ENCODE results near the gene ACTL7B.

DNA sequence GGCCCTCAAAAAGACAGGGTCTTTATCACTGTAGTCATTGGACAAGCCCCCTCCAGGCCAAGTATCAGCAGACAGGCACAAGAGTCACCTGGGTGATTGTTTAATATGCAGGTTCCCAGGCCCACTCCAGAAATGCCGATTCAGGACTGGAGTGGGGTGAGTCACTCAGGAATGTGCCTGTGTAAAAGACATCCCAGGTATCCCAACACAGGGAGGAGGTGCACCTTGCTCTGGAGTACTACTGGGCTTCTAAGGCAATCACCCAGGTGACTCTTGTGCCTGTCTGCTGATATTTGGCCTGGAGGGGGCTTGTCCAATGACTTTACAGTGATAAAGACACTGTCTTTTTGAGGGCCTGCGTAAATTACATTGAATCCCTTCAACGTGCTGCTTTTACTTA lies 40.6 kb downstream of the ACTL7B start:
- TF ChIP-seq EP300 (IDR thresholded peaks at IDR 0.05) = no peak
- no peak for TF ChIP-seq POLR2AphosphoS5 (IDR thresholded peaks at IDR 0.05)
- TF ChIP-seq, protein P1, sequence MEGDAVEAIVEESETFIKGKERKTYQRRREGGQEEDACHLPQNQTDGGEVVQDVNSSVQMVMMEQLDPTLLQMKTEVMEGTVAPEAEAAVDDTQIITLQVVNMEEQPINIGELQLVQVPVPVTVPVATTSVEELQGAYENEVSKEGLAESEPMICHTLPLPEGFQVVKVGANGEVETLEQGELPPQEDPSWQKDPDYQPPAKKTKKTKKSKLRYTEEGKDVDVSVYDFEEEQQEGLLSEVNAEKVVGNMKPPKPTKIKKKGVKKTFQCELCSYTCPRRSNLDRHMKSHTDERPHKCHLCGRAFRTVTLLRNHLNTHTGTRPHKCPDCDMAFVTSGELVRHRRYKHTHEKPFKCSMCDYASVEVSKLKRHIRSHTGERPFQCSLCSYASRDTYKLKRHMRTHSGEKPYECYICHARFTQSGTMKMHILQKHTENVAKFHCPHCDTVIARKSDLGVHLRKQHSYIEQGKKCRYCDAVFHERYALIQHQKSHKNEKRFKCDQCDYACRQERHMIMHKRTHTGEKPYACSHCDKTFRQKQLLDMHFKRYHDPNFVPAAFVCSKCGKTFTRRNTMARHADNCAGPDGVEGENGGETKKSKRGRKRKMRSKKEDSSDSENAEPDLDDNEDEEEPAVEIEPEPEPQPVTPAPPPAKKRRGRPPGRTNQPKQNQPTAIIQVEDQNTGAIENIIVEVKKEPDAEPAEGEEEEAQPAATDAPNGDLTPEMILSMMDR (IDR thresholded peaks at IDR 0.05) = no peak
- no peak for TF ChIP-seq POLR2A (IDR thresholded peaks at IDR 0.05)

Measured in suprapubic skin (tissue), 4 donors.